IMR-90 (cell line): ENCODE data around the gene MAMDC4. TPM values are rescaled to one million over a fixed set of nuclear protein-coding genes. Genes with fewer than 3 reads are reported as not detected.
A peak's percentile ranks its signal among the peaks of the same experiment; 100 is the strongest.

Experiments
- ATAC-seq: fragments of 200-7000 bp; cut with Tn5 transposase; 2 replicates; pipeline ENCODE4 v1.9.1; 2020; ENCODE audit warnings: low read depth, mild to moderate bottlenecking, moderate library complexity
- BruUV-seq: library from RNA; stranded (reverse); fragments of 400-500 nt; replicated peaks from 2 replicates; lab custom pipeline; 2021; lab: Mats Ljungman, UMichigan
- CTCF ChIA-PET: fragments of 300-600 bp; formaldehyde crosslinking; extraction: SDS; loops from one replicate; lab custom pipeline; 2021; ENCODE audit warnings: antibody characterized with exemption; lab: Yijun Ruan, JAX
- POLR2A ChIA-PET: fragments of 300-600 bp; sonication (Branson Sonifier 250); formaldehyde crosslinking; loops from one replicate; lab custom pipeline; 2022; ENCODE audit warnings: antibody characterized with exemption; ENCODE audit not compliant: unreplicated experiment; lab: Charles Lee
- DNase-seq: peaks from one replicate; pipeline ENCODE4 v3.0.0; 2013
- H2AFZ ChIP-seq: replicated peaks from 2 replicates; pipeline ENCODE3; 2013; ENCODE audit warnings: low read length, mild to moderate bottlenecking; ENCODE audit not compliant: poor library complexity
- H2AK5ac ChIP-seq: 2 replicates; pipeline ENCODE4 v1.6.1; 2013; ENCODE audit warnings: low read depth, low read length, inconsistent platforms
- H2AK9ac ChIP-seq: replicated peaks from 2 replicates; pipeline ENCODE3; 2013; ENCODE audit warnings: mild to moderate bottlenecking, low read depth, low read length, moderate library complexity; ENCODE audit not compliant: poor library complexity
- H2BK120ac ChIP-seq: 2 replicates; pipeline ENCODE4 v1.6.1; 2013; ENCODE audit warnings: low read depth, low read length, inconsistent platforms
- H2BK15ac ChIP-seq: 3 replicates; pipeline ENCODE4 v1.6.1; 2013; ENCODE audit warnings: low read depth, low read length, inconsistent platforms
- H2BK20ac ChIP-seq: 2 replicates; pipeline ENCODE4 v1.6.1; 2013; ENCODE audit warnings: low read depth, mild to moderate bottlenecking, inconsistent platforms, low read length, moderate library complexity
- H2BK5ac ChIP-seq: 2 replicates; pipeline ENCODE4 v1.6.1; 2013; ENCODE audit warnings: mild to moderate bottlenecking, low read depth, low read length, inconsistent platforms; ENCODE audit not compliant: poor library complexity, severe bottlenecking
- H3K14ac ChIP-seq: replicated peaks from 2 replicates; pipeline ENCODE4 v1.6.1; 2013; ENCODE audit warnings: low read depth, low read length, inconsistent platforms
- H3K18ac ChIP-seq: 2 replicates; pipeline ENCODE4 v1.6.1; 2013; ENCODE audit warnings: low read depth, low read length, control low read depth
- H3K23ac ChIP-seq: 2 replicates; pipeline ENCODE4 v1.6.1; 2013; ENCODE audit warnings: low read depth, low read length, inconsistent platforms
- H3K27ac ChIP-seq: 2 replicates; pipeline ENCODE4 v1.5.1; 2013; ENCODE audit warnings: mild to moderate bottlenecking, control low read depth, low read length; ENCODE audit not compliant: insufficient read depth
- H3K27me3 ChIP-seq: 2 replicates; pipeline ENCODE4 v1.6.1; 2013; ENCODE audit warnings: low read length; ENCODE audit not compliant: control insufficient read depth, insufficient read depth
- H3K36me3 ChIP-seq: 2 replicates; pipeline ENCODE4 v1.6.1; 2013; ENCODE audit warnings: low read length, mixed read lengths; ENCODE audit not compliant: control insufficient read depth, insufficient read depth
- H3K4ac ChIP-seq: 2 replicates; pipeline ENCODE4 v1.6.1; 2013; ENCODE audit warnings: low read depth, low read length, inconsistent platforms
- H3K4me1 ChIP-seq: 2 replicates; pipeline ENCODE4 v1.6.1; 2013; ENCODE audit warnings: low read length, mixed read lengths; ENCODE audit not compliant: control insufficient read depth, insufficient read depth
- H3K4me2 ChIP-seq: 2 replicates; pipeline ENCODE4 v1.6.1; 2013; ENCODE audit warnings: low read depth, mild to moderate bottlenecking, control low read depth, low read length, moderate library complexity
- H3K4me3 ChIP-seq: 2 replicates; pipeline ENCODE4 v1.5.1; 2013; ENCODE audit warnings: low read depth, mild to moderate bottlenecking, control low read depth, low read length, moderate library complexity; ENCODE audit not compliant: insufficient read depth
- H3K56ac ChIP-seq: 2 replicates; pipeline ENCODE4 v1.6.1; 2013; ENCODE audit warnings: low read length, inconsistent platforms; ENCODE audit not compliant: insufficient read depth; ENCODE audit errors: extremely low read depth
- H3K79me1 ChIP-seq, 2 experiments: 2 replicates each; pipeline ENCODE4 v1.6.1; 2013; ENCODE audit warnings: low read length in 2 of 2, inconsistent platforms in 1 of 2, low read depth in 1 of 2
- H3K9ac ChIP-seq: 2 replicates; pipeline ENCODE4 v1.6.1; 2013; ENCODE audit warnings: low read depth, low read length, control low read depth
- H3K9me1 ChIP-seq: 2 replicates; pipeline ENCODE4 v1.6.1; 2013; ENCODE audit warnings: low read length, inconsistent platforms; ENCODE audit not compliant: insufficient read depth
- H3K9me3 ChIP-seq: 2 replicates; pipeline ENCODE4 v1.6.1; 2013; ENCODE audit warnings: low read length; ENCODE audit not compliant: control insufficient read depth, insufficient read depth
- H4K20me1 ChIP-seq: 2 replicates; pipeline ENCODE4 v1.6.1; 2013; ENCODE audit warnings: low read length, inconsistent platforms; ENCODE audit not compliant: insufficient read depth
- H4K5ac ChIP-seq: 2 replicates; pipeline ENCODE4 v1.6.1; 2013; ENCODE audit warnings: mild to moderate bottlenecking, low read depth, low read length, control low read depth
- H4K8ac ChIP-seq, 2 experiments: 2 replicates each; pipeline ENCODE4 v1.6.1; 2013; ENCODE audit warnings: low read depth in 2 of 2, low read length in 2 of 2, control low read depth in 1 of 2, inconsistent platforms in 1 of 2
- H4K91ac ChIP-seq: 2 replicates; pipeline ENCODE4 v1.6.1; 2013; ENCODE audit warnings: low read depth, low read length, inconsistent platforms; ENCODE audit not compliant: insufficient read depth
- CHD1 ChIP-seq: IDR thresholded peaks from 2 replicates; pipeline ENCODE4 v1.6.1; 2012; ENCODE audit warnings: low read depth, low read length, improper control_type of control experiment
- FOS ChIP-seq: fragments of 150-350 bp; IDR thresholded peaks from 2 replicates; pipeline ENCODE4 v1.6.1; 2016; ENCODE audit warnings: low read depth, low read length
- MAFK ChIP-seq: IDR thresholded peaks from 2 replicates; pipeline ENCODE4 v1.6.1; 2012; ENCODE audit warnings: low read depth, low read length, improper control_type of control experiment
- RAD21 ChIP-seq: IDR thresholded peaks from 2 replicates; pipeline ENCODE4 v1.6.1; 2012; ENCODE audit warnings: low read length, improper control_type of control experiment
- RFX5 ChIP-seq: IDR thresholded peaks from 2 replicates; pipeline ENCODE4 v1.8.0; 2012; ENCODE audit warnings: low read depth, mild to moderate bottlenecking, low read length, moderate library complexity
- SMC3 ChIP-seq: fragments of 150-350 bp; IDR thresholded peaks from 2 replicates; pipeline ENCODE4 v1.6.1; 2016; ENCODE audit warnings: low read depth, mild to moderate bottlenecking, antibody characterized with exemption, low read length, moderate library complexity
- WGBS, 2 experiments: methylation state at CpG; one replicate each; pipeline versions ENCODE4 v1.1.5 to v1.1.7; 2013; ENCODE audit warnings: missing lambda C conversion rate in 2 of 2; ENCODE audit not compliant: insufficient read length in 1 of 2; ENCODE audit errors: extremely low coverage in 2 of 2; 5-methylcytosine and 5-hydroxymethylcytosine counted together
- dilution Hi-C: fragments of 300-500 bp; cut with HindIII; formaldehyde crosslinking; loops from one replicate; pipeline ENCODE4 v1.14.3; 2018; ENCODE audit warnings: low sequenced_read_pairs; ENCODE audit not compliant: unreplicated experiment
- in situ Hi-C: fragments of 300-500 bp; cut with MboI; formaldehyde crosslinking; loops from 3 replicates; pipeline ENCODE4 v1.14.3; 2019; ENCODE audit warnings: low sequenced_read_pairs, inconsistent platforms, mixed read lengths
- intact Hi-C: fragments of 100-400 bp; cut with micrococcal nuclease; formaldehyde crosslinking; loops from 2 replicates; pipeline ENCODE4 v1.10.0; 2022
- polyA plus RNA-seq, 3 experiments: library from polyadenylated mRNA; depleted of rRNA; stranded (reverse); fragments of >200 nt; gene quantifications; 2 replicates each; pipeline ENCODE4 v1.2.3, GENCODE V29; 2012; ENCODE audit warnings: low replicate concordance in 1 of 3
- total RNA-seq: library from RNA; depleted of rRNA; stranded (reverse); fragments of >200 nt; gene quantifications from 2 replicates; pipeline ENCODE4 v1.2.3, GENCODE V29; 2012

MAMDC4 gene
- total and polyA plus RNA-seq, 2 of the 4 experiments (the other 2 are of a cell fraction): 0.18 to 3.5 TPM

GRCh38 chr9:136852664-136853595 lies 784 bp downstream of the MAMDC4 start (continued):
- no peak for TF ChIP-seq FOS
- no peak for TF ChIP-seq MAFK

DNA sequence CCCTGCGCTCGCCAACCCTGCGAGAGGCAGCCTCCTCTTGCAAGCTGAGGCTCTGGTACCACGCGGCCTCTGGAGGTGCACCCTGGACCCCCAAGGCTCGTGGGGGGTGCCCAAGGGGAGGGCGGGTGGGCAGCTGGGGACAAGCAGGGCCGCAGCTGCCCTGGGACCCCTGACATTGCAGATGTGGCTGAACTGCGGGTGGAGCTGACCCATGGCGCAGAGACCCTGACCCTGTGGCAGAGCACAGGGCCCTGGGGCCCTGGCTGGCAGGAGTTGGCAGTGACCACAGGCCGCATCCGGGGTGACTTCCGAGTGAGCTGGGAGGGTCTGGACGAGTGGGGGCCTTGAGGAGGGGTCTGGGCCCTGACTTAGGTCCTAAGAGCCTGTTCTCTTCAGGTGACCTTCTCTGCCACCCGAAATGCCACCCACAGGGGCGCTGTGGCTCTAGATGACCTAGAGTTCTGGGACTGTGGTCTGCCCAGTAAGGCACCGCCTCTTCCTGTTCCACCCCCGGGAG lies 1.5 kb downstream of the MAMDC4 start:
- CTCF ChIA-PET: no interaction called here
- Histone ChIP-seq H3K27ac (no peak overlapping the region), H4K8ac (no peak overlapping the region), H2BK120ac (no peak overlapping the region), H3K9me3 (no peaks in the 10 kb centered on the region), H3K4me2 (no peak overlapping the region), H4K20me1 (peaks cover 12% of the 10 kb centered on the region), H4K91ac (no peak overlapping the region), H3K9ac (no peak overlapping the region), H2AK9ac (peak overlapping the region; percentile 15), H2BK5ac (no peak overlapping the region), H2BK15ac (no peak overlapping the region), H3K18ac (no peak overlapping the region), H4K5ac (no peak overlapping the region), H3K56ac (no peak overlapping the region), H3K4me3 (no peak overlapping the region), H2AK5ac (no peak overlapping the region), H3K23ac (no peak overlapping the region), H3K79me1 (peaks cover 9 to 18% of the 10 kb centered on the region in 2 experiments; a peak in 2 of 4 replicates), H2AFZ (no peak overlapping the region), H3K14ac (no peak overlapping the region), H3K4me1 (peaks cover 8% of the 10 kb centered on the region), H3K36me3 (peaks cover 15% of the 10 kb centered on the region; the same call in 1 of the 2 replicates), H2BK20ac (no peak overlapping the region), H3K9me1 (no peaks in the 10 kb centered on the region), H3K27me3 (no peaks in the 10 kb centered on the region), H3K4ac (no peak overlapping the region)
- dilution Hi-C loops (no loop called here), in situ Hi-C loops (no loop called here), intact Hi-C loops (no loop called here)
- TF ChIP-seq FOS (no peak), RAD21 (no peak), RFX5 (no peak), CHD1 (no peak), SMC3 (no peak)
- WGBS, 2 experiments: 96% methylated on average over 9 of the region's 18 CpGs; no CpG with 5 or more reads in 1 of the 2 experiments
- DNase-seq: no peak
- POLR2A ChIA-PET: interaction anchor here (0.5 kb wide), 1 partner anchor 112 kb away, joined by 3 read pairs; no protein-coding TSS in a partner anchor
- no peak for ATAC-seq
- BruUV-seq: no TSS peak
